ENCODE data around the gene PDGFD.

The PDGFD gene

DNA sequence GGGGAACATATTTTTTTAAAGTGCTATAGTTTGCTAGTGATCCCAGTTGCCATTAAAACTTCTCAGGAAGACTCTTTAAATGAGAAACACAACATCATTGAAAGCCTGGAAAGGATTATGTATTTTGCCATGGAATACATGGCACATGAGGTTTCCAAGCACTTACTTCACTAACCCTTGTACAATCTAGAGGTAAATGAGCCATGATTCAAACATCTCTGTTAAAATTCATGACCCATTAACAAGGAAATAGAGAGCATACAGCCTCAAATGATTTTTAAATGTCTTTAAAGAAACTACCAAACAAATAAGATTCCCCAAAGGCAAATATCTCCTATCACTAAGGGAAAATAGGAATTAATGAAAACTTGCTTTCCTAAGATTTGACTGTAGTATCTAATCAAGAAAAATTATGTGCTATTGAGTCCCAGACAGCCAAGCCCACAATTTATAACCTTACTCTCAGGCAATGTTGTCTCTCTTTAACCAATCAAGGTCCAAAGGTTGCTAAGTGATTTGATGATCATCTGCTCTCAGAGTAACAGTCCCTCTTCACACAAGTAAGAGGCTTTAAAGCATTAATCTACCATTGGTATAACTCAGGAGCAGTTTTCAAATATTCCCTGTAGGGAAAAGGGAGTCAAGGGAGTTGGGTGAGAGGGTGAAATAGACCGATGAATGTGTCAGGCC is 219.6 kb downstream of the PDGFD start:
- no peak overlapping the region for H3K4me3 ChIP-seq (ENCODE audit: control insufficient read depth, low read depth, low read length)
- TF ChIP-seq, protein P1, sequence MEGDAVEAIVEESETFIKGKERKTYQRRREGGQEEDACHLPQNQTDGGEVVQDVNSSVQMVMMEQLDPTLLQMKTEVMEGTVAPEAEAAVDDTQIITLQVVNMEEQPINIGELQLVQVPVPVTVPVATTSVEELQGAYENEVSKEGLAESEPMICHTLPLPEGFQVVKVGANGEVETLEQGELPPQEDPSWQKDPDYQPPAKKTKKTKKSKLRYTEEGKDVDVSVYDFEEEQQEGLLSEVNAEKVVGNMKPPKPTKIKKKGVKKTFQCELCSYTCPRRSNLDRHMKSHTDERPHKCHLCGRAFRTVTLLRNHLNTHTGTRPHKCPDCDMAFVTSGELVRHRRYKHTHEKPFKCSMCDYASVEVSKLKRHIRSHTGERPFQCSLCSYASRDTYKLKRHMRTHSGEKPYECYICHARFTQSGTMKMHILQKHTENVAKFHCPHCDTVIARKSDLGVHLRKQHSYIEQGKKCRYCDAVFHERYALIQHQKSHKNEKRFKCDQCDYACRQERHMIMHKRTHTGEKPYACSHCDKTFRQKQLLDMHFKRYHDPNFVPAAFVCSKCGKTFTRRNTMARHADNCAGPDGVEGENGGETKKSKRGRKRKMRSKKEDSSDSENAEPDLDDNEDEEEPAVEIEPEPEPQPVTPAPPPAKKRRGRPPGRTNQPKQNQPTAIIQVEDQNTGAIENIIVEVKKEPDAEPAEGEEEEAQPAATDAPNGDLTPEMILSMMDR (IDR thresholded peaks at IDR 0.05; ENCODE audit: control insufficient read depth, insufficient read depth, low read depth, low read length, missing control alignments), result no peak
- no peak for DNase-seq (ENCODE audit: low read depth)

GRCh38 chr11:103942646-103943045 is 221.3 kb downstream of the PDGFD start:
- TF ChIP-seq, protein P1 (IDR thresholded peaks at IDR 0.05; ENCODE audit: control insufficient read depth, insufficient read depth, low read depth, low read length, missing control alignments), result no peak

GRCh38 chr11:103940551-103940950 is 223.4 kb downstream of the PDGFD start:
- TF ChIP-seq, protein P1 (IDR thresholded peaks at IDR 0.05; ENCODE audit: control insufficient read depth, insufficient read depth, low read depth, low read length, missing control alignments), result no peak
- DNase-seq (ENCODE audit: low read depth), result no peak
- no peak overlapping the region for H3K4me3 ChIP-seq (ENCODE audit: control insufficient read depth, low read depth, low read length)

More at GRCh38 chr11:103942646-103943045, 221.3 kb downstream of the PDGFD start:
- no peak for DNase-seq (ENCODE audit: low read depth)
- no peak overlapping the region for H3K4me3 ChIP-seq (ENCODE audit: control insufficient read depth, low read depth, low read length)

- H3K4me3 ChIP-seq (ENCODE audit: control insufficient read depth, low read depth, low read length), result no peak overlapping the region
- no peak for DNase-seq (ENCODE audit: low read depth)
- TF ChIP-seq, protein P1 (IDR thresholded peaks at IDR 0.05; ENCODE audit: control insufficient read depth, insufficient read depth, low read depth, low read length, missing control alignments), result no peak
Observed at GRCh38 chr11:103939694-103940093, 224.3 kb downstream of the PDGFD start.

DNA sequence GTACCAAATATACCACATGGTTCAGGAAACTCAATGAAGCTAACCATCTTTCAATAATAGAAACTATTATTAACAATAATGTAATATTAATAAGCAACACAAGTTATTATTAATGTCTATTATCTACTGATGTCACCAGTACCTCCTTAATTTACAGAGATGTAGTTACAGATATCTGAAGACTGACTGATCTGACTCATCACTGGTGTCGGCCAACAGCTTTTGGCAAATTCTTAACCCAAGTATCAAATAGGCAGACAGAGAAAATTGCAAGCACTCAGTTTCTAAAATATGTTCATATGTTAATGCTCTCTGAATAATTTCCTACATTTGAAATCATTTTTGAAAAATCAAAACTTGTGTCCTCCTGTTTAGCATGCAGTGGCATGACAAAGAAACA is 227.9 kb downstream of the PDGFD start:
- no peak overlapping the region for H3K4me3 ChIP-seq (ENCODE audit: control insufficient read depth, low read depth, low read length)
- no peak for DNase-seq (ENCODE audit: low read depth)
- TF ChIP-seq, protein P1 (IDR thresholded peaks at IDR 0.05; ENCODE audit: control insufficient read depth, insufficient read depth, low read depth, low read length, missing control alignments), result no peak

DNA sequence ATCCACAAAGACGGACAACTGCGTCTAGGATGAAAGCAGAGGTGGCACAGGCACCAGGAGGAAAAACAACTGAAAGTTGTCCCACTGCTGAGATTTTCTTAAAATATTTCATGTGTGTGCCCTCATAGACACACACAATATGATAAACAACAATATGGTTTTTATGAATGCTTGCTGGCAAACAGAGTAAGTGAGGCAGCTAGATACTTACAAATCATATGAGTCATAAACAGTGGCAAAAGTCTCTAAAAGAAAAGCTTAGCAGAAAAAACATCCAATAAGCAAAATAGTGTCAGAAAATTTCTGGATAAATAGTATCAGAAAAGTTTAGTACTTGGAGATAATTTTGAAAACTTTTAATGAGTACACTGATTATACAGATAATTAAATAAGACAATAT is 228.7 kb downstream of the PDGFD start:
- no peak overlapping the region for H3K4me3 ChIP-seq (ENCODE audit: control insufficient read depth, low read depth, low read length)
- DNase-seq (ENCODE audit: low read depth), result no peak
- TF ChIP-seq, protein P1 (IDR thresholded peaks at IDR 0.05; ENCODE audit: control insufficient read depth, insufficient read depth, low read depth, low read length, missing control alignments), result no peak
